ENCODE data around the gene TMA7B. TPM values are rescaled to one million over a fixed set of nuclear protein-coding genes. Genes with fewer than 3 reads are reported as not detected.

Gene TMA7B
- total RNA-seq, result not detected in 2 replicates

GRCh38 chr22:39959640-39960447 is at the start of gene TMA7B:
Gene TMA7B, plus strand, starts transcription at chr22:39960397. Its CDS starts 3,978 bp downstream, at chr22:39964375.

GRCh38 chr22:39994566-39995392 is 34.6 kb downstream of the TMA7B start, which contains the start of gene FAM83F:
Gene FAM83F, plus strand, starts transcription at chr22:39994954. Its CDS starts 89 bp downstream, at chr22:39995043.

Other genes with a start within 250 kb of the TMA7B start
- gene ENTHD1, start 66.6 kb upstream of the TMA7B start, total RNA-seq, result under 0.01 TPM in 1 of 2 replicates, not detected in the other
- gene GRAP2, start 59.3 kb upstream of the TMA7B start, total RNA-seq, result not detected in 2 replicates
- gene FAM83F, start 34.6 kb downstream of the TMA7B start, total RNA-seq, result not detected in 2 replicates
- gene TNRC6B, start 217.5 kb downstream of the TMA7B start, total RNA-seq, result 41.3 and 45.1 TPM in 2 replicates

Measured in articular chondrocyte of knee joint (primary cell).